HG03025 (cell line): ENCODE results near the gene IPO11.
"Not testable (repeated sequence)": the region's sequence is repeated elsewhere in the genome, so short reads cannot be mapped to it uniquely, and the experiment has no call there.

Experiments
- ATAC-seq: cut with Tn5 transposase; IDR thresholded peaks from one replicate; pipeline ENCODE4 v1.9.1; 2021; ENCODE audit warnings: mild to moderate bottlenecking, moderate library complexity; ENCODE audit not compliant: unreplicated experiment, low FRiP score

IPO11 gene

DNA sequence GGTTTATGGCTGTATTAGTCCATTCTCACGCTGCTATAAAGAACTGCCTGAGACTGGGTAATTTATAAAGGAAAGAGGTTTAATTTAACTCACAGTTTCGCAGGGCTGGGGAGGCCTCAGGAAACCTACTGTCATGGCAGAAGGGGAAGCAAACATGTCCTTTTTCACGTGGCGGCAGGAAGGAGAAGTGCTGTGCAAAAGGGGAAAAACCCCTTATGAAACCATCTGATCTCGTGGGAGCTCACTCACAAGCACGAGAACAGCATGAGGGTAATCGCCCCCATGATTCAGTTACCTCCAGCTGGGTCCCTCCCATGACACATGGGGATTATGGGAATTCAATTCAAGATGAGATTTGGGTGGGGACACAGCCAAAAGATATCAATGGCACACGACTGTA, 180.0 kb downstream of the IPO11 start:
- ATAC-seq: no peak

DNA sequence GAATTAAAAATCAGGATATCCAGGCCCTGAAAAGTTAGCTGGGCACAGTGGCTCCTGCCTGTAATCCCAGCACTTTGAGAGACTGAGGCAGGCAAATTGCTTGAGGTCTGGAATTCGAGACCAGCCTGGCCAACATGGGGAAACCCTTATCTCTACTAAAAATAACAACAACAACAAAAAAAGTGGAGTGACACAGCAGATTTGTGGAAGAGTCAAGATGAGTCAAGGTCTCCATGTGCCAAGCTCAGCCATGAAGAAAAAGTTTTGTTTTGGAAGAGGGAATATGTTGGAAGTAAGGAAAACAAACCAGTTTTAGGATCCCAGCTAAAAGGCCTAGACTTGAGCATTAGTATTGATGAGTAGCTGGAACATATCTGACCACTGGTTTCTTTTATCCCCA, 180.8 kb downstream of the IPO11 start:
- no peak for ATAC-seq

DNA sequence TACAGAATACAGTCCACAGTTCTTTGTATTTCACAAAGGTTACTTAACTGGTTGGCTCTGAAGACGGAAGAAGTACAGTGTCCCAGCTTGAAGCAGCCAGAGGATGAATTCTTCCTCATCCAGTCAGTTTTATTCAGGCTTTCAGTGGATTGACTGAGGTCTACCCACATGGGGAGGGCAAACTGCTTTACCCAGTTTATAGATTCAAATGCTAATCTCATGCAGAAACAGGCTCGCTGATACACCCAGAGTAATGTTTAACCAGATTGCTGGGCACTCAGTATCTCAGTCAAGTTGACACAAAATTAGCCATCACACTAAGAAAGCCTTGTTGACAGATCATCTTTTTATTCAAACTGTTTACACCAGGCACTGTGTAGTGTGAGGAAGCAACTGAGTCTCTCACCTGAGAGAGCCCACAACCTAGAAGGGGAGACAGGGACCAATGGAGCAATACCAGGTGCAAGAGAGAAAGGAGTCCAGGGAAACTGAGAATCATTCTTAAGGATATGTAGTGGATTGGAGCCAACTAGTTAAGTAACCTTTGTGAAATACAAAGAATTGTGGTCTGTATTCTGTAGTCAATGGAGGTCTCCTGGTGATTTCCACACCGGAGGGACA, 181.9 kb downstream of the IPO11 start:
- ATAC-seq: no peak

DNA sequence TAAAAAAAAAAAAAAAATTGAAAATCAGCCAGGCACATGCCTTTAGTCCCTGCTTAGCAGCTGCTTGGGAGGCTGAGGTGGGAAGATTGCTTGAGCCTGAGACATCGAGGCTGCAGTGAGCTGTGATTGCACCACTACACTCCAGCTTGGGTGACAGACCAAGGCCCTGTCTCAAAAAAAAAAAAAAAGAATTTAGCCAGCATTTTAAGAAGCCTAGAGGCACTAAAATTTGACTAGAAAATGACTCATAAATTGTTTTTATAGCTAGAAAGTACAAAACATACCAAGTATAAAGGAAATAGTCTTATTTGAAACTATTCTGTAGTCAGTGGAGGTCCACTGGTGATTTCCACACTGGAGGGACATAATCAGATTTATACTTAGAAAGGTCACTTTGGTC, 183.5 kb downstream of the IPO11 start:
- ATAC-seq: no peak

DNA sequence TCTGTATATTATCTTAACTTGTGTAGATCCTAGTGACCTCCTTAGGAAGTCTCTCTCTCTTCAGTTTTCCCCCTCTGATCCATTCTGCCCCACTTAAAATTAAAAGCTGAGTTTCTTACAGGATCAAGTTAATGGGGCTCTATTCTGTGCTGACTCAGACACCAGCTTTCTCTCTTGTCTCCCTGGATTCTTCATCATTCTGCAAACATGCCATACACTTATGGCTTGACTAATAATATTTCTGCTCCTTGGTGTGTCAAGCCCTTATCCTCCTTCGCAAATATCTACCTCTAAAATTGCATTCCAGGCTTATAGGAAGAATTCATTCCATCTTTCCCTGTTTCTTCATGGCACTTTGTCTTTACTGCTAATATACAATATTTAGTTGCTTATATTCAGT, 184.1 kb downstream of the IPO11 start:
- no peak for ATAC-seq

DNA sequence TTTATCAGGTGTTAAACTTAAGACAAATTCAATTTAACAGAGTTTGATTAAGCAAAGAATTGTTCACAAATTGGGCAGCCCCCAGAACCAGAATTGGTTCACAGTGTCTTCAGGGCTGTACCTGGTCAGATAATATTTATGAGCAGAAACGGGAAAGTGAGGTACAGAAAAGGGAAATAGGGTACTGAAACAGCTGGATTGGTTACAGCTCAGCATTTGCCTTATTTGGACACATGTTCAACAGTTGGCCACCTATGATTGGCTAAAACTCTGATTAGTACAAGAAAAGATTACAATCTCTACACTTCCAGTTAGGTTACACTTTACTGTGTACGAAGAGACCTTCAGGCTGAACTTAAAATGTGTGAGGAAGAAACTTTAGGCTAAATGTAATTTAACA, 184.8 kb downstream of the IPO11 start:
- no peak for ATAC-seq

DNA sequence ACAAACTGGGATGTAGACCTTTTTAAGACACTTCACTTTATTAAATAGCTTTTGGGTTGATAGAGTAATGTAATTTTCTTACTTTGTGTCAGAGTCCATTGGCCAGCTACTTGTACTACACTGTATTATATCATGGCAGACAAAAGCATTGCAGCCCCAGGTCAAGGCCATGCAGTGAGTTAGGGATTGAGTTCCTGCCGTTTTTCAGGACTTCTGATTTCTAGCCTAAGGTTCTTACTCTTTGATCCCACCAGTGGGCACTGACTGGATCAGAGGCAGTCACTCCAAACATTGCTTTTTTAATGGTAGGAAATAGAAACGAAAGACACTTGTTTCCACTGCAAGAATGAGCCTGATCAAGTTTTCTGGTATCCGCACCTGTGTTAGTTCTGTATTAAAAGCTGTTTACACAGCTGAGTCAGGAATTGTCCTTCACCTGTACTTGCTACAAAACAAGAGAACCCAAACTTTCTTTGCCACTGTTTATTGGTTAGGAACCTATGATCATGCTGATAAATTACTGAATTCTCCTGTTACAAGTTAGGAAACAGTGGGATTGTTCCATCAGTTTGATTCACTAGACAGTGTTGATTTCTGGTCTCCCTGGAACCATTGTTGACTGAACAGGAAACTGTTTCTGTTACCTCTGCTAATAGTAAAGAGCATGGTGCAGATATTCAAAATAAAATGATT, 188.1 kb downstream of the IPO11 start:
- ATAC-seq: no peak

DNA sequence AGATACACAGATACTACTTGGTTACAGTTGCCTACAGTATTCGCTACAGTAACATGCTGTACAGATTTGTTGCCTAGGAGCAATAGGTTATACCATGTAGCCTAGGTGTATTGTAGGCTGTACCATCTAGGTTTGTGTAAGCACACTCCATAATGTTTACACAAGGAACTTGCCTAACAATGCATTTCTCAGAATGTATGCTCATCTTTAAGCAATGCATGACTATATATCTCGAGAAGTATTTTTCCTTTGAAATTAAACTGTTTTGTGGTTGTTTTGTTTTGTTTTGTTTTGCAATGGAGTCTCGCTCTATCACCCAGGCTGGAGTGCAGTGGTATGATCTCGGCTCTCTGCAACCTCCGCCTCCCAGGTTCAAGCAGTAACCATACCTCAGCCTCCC, 191.4 kb downstream of the IPO11 start:
- no peak for ATAC-seq

DNA sequence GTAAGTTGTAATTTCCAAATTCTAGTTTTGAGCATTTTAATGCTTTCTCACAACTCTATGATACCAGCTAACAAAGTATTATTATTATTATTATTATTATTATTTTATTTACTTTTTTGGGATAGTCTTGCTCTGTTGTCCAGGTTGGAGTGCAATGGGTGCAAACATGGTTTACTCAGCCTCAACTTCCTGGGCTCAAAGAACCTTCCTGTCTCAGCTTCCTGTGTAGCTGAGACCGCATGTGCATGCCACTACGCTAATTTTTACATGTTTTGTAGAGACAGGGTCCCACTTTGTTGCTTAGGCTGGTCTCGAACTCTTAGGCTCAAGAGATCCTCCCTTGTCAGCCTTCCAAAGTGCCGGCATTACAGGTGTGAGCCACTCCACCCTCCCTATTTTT, 193.1 kb downstream of the IPO11 start:
- ATAC-seq: no peak

DNA sequence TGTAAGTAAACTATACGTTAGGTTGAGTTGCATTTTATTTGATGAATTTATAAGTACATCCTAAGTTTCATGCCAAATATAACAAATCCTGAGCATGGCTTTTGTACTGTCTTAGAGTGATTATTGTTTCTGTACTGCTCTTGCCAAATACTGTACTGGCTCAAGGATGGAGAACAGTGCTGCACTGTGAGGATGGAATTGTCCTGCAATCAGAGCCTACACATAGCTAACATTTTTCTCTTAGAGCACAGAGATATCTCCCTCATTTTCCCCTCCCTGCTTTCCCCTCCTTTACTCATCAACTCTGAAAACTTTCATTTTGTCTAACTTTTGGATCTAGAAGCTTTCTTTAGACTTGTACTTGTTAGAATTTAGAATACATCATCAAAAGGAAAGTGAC, 194.3 kb downstream of the IPO11 start:
- no peak for ATAC-seq

DNA sequence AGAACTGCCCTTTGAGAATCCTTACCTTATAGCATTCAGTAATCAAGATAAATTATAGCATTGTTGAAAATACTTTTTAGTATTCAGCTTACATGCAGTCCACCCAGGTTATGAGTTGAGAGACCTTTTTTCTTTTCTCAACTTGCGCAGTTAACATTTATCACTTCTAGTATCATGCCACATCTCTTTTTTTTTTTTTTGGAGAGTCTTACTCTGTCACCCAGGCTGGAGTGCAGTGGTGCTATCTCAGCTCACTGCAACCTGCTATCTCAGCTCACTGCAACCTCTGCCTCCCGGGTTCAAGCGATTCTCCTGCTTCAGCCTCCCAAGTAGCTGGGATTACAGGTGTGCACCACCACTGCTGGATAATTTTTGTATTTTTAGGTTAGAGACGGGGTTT, 195.1 kb downstream of the IPO11 start:
- no peak for ATAC-seq

DNA sequence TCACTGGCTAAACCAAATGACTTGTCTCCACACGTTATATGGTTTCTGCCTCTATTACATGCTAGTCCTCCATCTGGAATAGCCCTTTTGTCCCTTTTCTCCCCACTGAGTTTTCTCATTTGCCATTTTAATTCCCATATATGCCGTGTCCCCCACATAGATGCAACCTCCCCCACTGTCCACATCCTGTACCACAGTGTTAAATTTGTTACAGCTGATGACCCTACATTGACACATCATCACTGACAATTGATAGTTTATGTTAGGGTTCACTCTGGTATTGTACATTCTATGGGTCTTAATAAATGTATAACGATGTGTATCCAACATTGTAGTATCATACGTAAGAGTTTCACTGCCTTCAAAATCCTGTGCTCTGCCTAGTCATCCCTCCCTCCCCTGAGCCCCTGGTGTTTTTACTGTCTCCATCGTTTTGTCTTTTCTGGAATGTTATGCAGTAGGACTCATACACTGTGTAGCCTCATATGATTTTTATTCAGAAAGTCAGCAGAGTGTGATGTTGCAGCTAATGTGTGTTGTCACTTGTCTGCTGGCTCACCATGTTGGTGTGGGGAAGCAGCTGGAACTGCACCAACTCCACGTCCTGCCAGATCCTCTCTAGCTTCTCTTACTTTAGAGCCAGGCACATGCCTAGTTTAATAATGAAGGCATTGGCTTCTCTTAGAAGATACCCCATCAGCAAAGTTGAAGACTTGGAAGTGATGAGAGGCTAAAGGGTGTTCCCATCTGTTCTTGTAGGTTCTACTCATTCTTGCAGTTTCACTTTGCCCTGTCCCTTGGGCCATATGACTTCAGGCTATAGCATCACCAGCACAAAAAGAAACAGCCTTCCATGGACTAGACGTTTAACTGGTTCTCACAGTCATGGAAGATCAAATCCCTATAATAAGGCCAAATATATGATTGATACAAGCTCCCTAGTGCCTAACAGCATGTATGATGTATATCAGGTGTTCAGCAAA, 196.3 kb downstream of the IPO11 start:
- no peak for ATAC-seq

DNA sequence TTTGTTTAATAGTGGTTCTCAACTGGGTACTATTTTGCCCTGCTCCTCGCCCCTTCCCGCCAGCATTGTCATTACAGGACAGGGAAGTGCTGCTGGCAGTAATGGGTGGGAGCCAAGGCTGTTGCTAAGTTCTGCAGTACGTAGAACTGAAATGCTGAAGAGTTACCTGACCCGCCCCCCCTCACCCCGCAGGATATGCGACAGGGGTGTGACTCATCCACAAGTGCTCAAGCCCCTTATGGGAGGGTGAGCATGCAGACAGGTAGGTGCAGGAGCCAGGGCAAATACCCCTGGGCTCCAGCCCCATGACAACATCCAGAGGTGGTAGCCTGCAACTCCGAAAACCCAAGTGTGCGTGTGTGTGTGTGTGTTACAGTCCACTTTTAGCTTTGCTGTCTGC, 201.8 kb downstream of the IPO11 start:
- no peak for ATAC-seq

DNA sequence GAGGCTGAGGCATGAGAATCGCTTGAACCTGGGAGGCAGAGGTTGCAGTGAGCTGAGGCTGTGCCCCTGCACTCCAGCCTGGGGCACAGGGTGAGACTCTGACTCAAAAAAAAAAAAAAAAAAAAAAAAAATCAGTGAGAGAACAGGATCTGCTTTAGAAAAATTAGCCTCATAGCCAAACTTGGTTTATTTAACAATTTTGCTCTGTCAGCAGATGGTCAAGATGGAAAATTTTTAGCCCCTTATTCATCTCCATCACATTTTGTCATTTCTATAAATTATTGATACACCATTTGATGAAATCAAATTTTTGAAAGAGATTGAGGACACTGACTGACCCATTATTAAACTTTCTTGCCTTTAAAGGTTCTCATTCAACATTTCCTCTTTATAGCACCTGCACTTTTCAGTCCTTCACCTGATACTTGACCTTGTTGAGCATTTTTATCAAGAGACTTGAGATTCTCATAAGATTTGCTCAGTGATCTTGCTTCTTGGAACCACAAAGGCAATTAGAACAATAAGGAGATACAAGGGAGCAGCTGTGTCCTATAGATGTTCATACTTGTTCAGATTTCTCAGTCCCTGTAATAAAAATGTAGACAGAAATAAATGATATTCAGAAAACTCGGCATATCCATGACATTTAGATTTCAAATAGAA, 204.2 kb downstream of the IPO11 start:
- no peak for ATAC-seq

DNA sequence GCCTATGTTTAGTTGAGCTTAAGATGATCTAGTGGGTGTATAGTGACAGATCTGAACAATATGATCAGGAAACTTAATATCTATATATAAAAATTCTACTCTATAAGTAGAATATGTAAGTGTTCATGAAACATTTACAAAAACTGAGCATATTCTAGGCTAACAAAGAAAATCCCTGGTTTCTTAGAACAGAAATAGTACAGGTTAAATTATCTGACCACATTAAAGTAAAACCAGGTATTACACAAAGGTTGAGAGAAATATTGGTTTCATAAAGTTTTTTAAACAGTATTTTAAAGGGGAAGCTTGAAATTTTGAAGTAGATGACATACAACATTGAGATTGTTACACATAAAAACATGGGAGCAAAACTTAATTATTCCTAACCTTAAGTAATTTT, 205.4 kb downstream of the IPO11 start:
- ATAC-seq: no peak

DNA sequence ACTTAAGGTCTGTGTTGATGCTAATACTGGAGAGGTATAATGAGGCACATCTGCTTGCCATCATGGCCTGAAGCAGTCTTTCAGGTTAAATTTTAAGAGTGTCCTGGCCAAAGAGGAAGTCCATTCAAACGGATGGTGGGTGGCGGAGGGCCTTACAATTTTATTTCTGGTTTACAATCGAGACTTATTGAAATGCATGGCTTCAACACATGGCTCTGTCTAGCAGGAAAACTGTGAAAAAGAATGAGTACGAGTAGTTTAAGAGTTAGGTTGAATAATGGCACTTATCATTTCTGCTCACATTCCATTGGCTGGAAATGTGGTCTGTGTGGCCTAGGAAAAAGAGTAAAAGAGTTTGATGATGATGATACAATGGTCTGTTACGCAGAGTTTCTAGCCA, 208.2 kb downstream of the IPO11 start:
- no peak for ATAC-seq

DNA sequence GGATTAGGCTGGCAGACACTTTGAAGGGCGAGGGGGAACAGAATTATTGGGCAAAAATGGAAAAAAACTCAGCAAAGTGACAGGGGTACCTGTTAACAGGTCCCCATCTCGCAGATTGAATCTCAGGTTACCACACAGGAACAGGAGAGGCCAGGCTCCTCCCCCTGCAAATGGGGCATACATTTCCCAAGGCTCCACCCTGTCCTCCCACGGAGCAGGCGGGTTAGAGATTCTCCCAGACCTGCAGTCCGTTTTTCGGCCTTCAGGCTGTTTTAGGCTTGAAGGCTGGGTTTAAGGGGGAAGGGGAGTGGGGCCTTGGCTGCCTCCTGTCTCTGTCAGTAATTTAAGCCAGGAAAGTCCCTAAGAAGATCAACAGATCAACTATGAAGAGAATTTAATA, 208.7 kb downstream of the IPO11 start:
- no peak for ATAC-seq

DNA sequence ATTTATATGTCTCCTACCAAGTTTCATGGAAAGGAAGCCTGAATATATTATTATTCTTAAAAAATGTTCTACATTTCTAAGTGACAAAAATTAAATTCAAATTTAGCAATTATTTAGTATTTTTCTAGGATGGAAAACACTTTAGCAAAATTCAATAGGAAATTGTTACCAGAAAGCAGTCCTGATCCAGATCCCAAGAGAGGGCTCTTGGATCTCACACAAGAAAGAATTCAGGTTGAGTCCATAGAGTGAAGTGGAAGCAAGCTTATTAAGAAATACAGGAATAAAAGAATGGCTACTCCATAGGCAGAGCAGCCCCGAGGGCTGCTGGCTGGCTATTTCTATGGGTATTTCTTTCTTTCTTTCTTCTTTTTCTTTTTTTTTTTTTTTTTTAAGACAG, 210.7 kb downstream of the IPO11 start:
- ATAC-seq: no peak

DNA sequence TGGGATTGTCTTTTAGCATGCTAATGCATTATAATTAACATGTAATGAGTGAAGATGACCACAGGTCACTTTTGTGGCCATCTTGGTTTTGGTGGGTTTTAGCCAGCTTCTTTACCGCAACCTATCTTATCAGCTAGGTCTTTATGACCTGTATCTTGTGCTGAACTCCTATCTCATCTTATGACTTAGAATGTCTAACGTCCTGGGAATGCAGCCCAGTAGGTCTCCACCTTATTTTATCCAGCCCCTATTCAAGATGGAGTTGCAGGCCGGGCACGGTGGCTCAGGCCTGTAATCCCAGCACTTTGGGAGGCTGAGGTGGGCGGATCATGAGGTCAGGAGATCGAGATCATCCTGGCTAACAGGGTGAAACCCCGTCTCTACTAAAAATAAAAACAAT, 211.9 kb downstream of the IPO11 start:
- not testable (repeated sequence) for ATAC-seq

DNA sequence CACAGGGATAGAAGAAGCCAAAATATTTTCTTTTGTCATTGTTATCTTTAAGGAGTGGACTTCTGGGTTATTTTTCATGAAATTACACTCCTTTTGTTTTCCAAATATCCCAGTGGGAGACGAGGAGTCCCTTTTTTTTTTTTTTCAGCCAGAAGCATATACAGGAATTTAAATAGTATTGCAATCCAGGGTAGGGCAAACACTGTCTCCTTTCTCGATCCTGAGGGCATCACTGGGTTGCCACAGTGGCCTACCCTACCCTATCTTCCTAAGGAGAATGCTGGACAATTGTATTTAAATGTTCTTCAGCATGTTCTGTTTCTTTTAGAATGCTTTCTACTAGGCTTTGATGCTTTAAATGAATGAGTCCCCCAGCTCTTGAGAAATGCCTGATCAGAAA, 214.0 kb downstream of the IPO11 start:
- no peak for ATAC-seq

DNA sequence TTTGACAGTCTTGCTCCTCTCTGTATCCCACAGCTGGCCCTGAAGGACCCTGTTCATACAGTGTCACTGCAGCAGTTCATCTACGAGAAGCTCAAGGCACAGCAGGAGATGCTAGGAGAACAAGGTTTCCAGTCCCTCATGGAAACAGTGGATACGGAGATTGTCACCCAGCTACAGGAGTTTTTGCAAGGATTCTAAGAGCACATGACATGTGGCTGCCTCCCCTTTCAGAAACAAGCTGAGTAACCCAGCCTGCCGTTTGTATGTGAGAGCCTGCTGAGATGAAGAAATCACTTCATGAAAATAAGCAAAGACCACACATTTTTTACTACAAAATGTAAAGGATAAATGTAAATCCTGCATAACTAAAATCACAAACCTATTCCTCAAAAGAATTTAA, 214.6 kb downstream of the IPO11 start:
- ATAC-seq: no peak
